Skeletal muscle satellite cell (primary cell): Measurements from ENCODE around the gene SERPING1.

Source experiments
- H3K27me3 ChIP-seq: 2 replicates; pipeline ENCODE4 v1.7.0; 2013; ENCODE audit warnings: low read length; ENCODE audit not compliant: control insufficient read depth, insufficient read depth
- H3K36me3 ChIP-seq: 2 replicates; pipeline ENCODE4 v1.7.0; 2013; ENCODE audit warnings: mild to moderate bottlenecking, control low read depth, low read length; ENCODE audit not compliant: insufficient read depth
- H3K4me1 ChIP-seq: 2 replicates; pipeline ENCODE4 v1.7.0; 2013; ENCODE audit warnings: low read length; ENCODE audit not compliant: control insufficient read depth, insufficient read depth
- H3K4me2 ChIP-seq: 2 replicates; pipeline ENCODE4 v1.7.0; 2013; ENCODE audit warnings: mild to moderate bottlenecking, low read length
- H3K4me3 ChIP-seq: 2 replicates; pipeline ENCODE4 v1.7.0; 2013; ENCODE audit warnings: low read length
- H3K9ac ChIP-seq: 2 replicates; pipeline ENCODE4 v1.7.0; 2013; ENCODE audit warnings: mild to moderate bottlenecking, low read depth, low read length, moderate library complexity
- H3K9me3 ChIP-seq: replicated peaks from 2 replicates; pipeline ENCODE4 v1.7.0; 2013; ENCODE audit warnings: mild to moderate bottlenecking, control low read depth, low read length

Gene SERPING1

GRCh38 chr11:57639321-57640067 lies 42.0 kb downstream of the SERPING1 start:
- H3K9me3 ChIP-seq = no peaks in the 10 kb centered on the region
- H3K4me2 ChIP-seq = peak overlapping the region; percentile 99
- H3K9ac ChIP-seq = peak overlapping the region; percentile 95

GRCh38 chr11:57640068-57640800 lies 42.7 kb downstream of the SERPING1 start:
- peaks cover 4% of the 10 kb centered on the region for H3K27me3 ChIP-seq
- H3K4me2 ChIP-seq = peak overlapping the region; percentile 99
- H3K4me3 ChIP-seq = peak overlapping the region; percentile 92
- peak overlapping the region; percentile 95 for H3K9ac ChIP-seq
- no peaks in the 10 kb centered on the region for H3K9me3 ChIP-seq
- H3K36me3 ChIP-seq = no peaks in the 10 kb centered on the region
- peaks cover 31% of the 10 kb centered on the region for H3K4me1 ChIP-seq

More at GRCh38 chr11:57639321-57640067, 42.0 kb downstream of the SERPING1 start:
- Histone ChIP-seq H3K4me1 (peaks cover 29% of the 10 kb centered on the region), H3K36me3 (no peaks in the 10 kb centered on the region), H3K4me3 (peak overlapping the region; percentile 92), H3K27me3 (peaks cover 8% of the 10 kb centered on the region)

DNA sequence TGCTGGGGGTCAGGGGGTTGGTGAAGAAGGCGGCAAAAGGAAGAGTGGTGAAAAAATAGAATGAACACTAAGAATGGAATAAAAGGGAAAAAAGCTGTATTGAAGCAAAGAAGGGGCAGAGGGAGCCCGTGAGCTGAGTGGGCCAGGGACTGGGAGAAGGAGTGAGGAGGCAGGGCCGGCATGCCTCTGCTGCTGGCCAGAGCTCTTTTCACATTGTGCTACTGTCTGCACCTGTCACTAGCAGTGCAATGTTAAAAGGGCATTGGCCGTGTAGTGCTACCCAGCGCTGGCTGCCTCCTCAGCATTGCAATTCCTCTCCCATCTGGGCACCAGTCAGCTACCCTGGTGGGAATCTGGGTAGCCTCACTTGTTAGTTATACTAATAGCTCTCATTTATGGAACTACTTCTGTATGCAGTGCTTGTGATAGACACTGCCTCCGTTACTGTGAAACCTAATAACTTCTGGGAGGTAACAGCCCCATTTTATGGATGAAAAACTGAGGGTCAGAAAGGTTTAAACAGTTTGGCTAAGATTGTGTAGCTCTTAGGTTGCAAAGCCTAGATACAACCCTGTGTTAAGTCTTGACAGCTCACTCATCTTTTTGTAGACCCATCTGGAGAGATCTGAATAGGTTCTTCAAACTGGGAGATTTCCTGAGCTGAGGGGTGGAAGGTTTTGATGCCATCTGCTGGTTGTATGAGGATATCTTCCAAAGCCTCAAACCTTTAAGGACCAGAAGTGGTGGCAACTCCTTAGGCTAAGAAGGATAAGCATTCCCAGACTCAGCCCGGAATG lies 43.7 kb downstream of the SERPING1 start:
- Histone ChIP-seq H3K4me2 (peak overlapping the region; percentile 99), H3K36me3 (no peaks in the 10 kb centered on the region), H3K9me3 (no peaks in the 10 kb centered on the region), H3K27me3 (peaks cover 12% of the 10 kb centered on the region), H3K4me1 (peaks cover 31% of the 10 kb centered on the region), H3K9ac (peak overlapping the region; percentile 95), H3K4me3 (peak overlapping the region; percentile 92)

DNA sequence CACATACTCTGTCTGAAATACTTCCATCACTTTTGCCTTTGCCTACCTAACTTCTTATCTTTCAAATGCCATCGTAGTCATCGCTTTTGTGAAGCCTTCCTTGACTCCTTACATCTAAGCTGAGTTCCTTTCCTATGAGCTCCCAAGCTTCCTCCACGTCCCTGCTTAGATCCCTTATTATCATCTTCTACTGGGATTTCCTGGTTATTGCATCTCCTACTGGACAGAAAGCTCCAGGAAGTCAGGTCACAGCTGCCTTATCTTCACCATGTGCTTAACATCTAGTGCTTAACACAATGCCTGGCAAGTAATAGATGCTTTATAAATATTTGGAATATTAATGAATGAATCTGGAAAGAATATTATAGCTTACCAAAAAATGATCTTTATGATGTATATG lies 46.3 kb downstream of the SERPING1 start:
- Histone ChIP-seq H3K36me3 (no peaks in the 10 kb centered on the region), H3K4me2 (no peak overlapping the region), H3K27me3 (peaks cover 38% of the 10 kb centered on the region), H3K9me3 (no peaks in the 10 kb centered on the region), H3K4me3 (no peak overlapping the region), H3K9ac (no peak overlapping the region), H3K4me1 (peaks cover 44% of the 10 kb centered on the region)

DNA sequence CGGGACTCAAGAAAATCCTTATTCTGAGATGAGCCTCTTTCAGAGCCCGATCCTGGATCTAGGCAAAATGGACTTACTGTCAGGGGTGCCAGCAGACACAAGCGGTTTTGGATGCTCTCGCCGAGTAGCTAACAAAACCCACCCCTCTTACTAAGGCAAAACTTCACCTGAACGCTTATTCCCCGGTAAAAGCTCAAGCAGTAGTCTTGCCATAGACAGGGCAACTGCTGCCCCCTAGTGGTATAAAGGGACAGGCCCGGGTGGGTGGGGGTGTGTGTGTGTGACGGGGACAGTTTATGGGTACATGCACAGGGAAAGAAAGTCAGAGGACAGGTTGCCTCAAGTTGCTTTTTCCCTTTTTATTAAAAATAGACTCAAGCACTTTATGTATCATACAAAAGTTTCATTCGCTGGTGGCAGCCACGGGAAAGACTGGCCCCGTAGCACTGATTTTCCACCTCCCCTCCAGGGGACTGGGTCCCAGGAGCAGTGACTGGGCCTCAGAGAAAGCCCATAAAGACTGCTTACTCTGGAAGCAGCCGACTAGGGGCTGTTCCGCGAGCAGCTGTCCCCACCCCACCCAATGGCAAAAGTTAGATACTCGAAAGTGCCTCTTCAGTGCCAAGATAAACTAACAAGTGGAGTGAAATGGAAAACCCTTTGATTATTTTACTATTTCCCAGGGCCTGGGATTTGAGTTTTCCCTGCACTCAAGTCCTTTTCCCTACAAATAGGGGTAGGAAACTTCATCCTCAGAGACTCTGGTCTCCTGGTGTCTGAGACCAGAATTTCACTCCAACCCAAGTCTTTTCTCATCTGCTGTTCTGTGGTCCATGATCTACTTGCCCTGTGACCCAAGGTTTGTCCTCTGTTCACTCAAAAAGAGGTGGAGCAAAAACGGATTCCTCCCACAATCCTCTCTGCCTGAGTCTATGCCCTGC lies 47.5 kb downstream of the SERPING1 start:
- H3K4me3 ChIP-seq = no peak overlapping the region
- peaks cover 41% of the 10 kb centered on the region for H3K27me3 ChIP-seq
- H3K36me3 ChIP-seq = no peaks in the 10 kb centered on the region
- no peaks in the 10 kb centered on the region for H3K9me3 ChIP-seq
- H3K4me2 ChIP-seq = peak overlapping the region; percentile 43
- peaks cover 46% of the 10 kb centered on the region for H3K4me1 ChIP-seq
- H3K9ac ChIP-seq = no peak overlapping the region

GRCh38 chr11:57645689-57646085 lies 48.2 kb downstream of the SERPING1 start:
- H3K27me3 ChIP-seq = peaks cover 46% of the 10 kb centered on the region
- H3K4me1 ChIP-seq = peaks cover 42% of the 10 kb centered on the region

DNA sequence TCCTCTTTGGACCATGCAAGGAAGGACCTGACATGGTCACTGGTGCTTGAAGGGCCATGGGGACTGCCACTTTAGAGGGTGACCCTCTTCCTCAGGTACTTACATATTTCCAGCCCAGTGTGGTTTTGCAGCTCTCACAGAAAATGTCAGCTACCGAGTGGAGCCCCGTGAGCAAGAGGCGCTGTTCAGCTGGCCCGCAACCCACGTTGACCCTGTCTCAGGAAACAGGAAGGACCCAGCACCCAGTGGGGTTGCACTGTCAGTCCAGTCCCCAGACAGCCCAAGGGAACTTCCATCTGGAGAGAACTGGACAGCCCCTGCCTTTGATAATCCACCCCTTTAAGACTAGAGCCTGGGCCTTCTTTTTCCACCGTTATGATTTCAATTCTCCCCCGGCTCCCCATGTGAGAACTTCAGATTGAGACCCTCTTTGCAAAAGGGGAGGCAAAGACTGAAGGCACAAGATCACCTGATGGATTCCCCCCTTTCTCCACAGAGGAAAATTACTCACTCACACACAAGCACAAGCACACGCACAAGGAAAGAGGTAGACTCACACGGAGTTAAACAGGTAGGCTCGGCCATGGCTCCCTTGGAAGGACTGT lies 48.8 kb downstream of the SERPING1 start:
- H3K36me3 ChIP-seq = no peaks in the 10 kb centered on the region
- H3K4me3 ChIP-seq = no peak overlapping the region
- peaks cover 36% of the 10 kb centered on the region for H3K4me1 ChIP-seq
- H3K9me3 ChIP-seq = no peaks in the 10 kb centered on the region
- H3K4me2 ChIP-seq = no peak overlapping the region
- H3K27me3 ChIP-seq = peaks cover 49% of the 10 kb centered on the region
- H3K9ac ChIP-seq = no peak overlapping the region

More at GRCh38 chr11:57645689-57646085, 48.2 kb downstream of the SERPING1 start:
- Histone ChIP-seq H3K9me3 (no peaks in the 10 kb centered on the region), H3K9ac (no peak overlapping the region), H3K4me3 (no peak overlapping the region), H3K4me2 (no peak overlapping the region), H3K36me3 (no peaks in the 10 kb centered on the region)

DNA sequence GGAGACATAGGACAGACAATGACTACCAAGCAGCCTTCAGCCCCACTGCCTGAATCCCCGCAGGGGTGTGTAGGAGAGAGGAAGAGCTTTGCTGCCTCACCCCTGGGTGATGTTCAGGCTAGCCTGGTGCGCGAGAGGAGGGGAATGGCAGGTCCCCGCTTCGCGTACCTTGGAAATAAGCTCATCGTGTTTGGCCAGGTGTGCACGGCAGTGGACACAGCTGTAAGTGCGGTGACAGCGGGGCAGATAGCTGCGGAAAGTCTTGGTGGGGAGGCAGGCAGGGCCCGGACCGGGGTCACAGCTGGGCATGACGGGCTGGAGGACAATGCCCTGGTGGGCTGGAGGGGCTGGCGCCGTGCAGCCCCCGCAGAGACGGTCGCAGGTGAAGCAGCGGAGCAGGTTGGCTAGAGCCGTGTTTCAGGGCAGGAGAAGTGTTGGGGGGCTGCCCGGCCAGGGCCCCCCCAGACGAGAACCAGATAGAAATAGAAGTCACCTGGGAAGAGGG lies 49.4 kb downstream of the SERPING1 start:
- Histone ChIP-seq H3K9me3 (no peaks in the 10 kb centered on the region), H3K36me3 (no peaks in the 10 kb centered on the region), H3K9ac (no peak overlapping the region), H3K4me3 (no peak overlapping the region), H3K27me3 (peaks cover 49% of the 10 kb centered on the region), H3K4me1 (peaks cover 35% of the 10 kb centered on the region), H3K4me2 (no peak overlapping the region)

- H3K9me3 ChIP-seq = no peaks in the 10 kb centered on the region
- H3K4me2 ChIP-seq = peak overlapping the region; percentile 12
- no peak overlapping the region for H3K9ac ChIP-seq
- no peak overlapping the region for H3K4me3 ChIP-seq
- peaks cover 35% of the 10 kb centered on the region for H3K4me1 ChIP-seq
- H3K27me3 ChIP-seq = peaks cover 49% of the 10 kb centered on the region
- no peaks in the 10 kb centered on the region for H3K36me3 ChIP-seq
These were observed 49.9 kb downstream of the SERPING1 start for GRCh38 chr11:57647372-57647771.
